H1 (cell line): ENCODE measurements around the gene SNRPB. TPM values are rescaled to one million over a fixed set of nuclear protein-coding genes. Genes with fewer than 3 reads are reported as not detected.

ENCODE experiments used
- CTCF ChIA-PET: fragments of 300-600 bp; sonication (Branson Sonifier 250); formaldehyde crosslinking; loops from one replicate; lab custom pipeline; 2021; ENCODE audit not compliant: partially characterized antibody; lab: Charles Lee
- POLR2A ChIA-PET: fragments of 300-600 bp; sonication (Branson Sonifier 250); formaldehyde crosslinking; loops from one replicate; lab custom pipeline; 2021; ENCODE audit warnings: inconsistent platforms; ENCODE audit not compliant: partially characterized antibody; lab: Charles Lee
- DNase-seq, 2 experiments: peaks; one replicate each; pipeline versions ENCODE4 v3.0.0 to v3.0.0-alpha.2; 2010 to 2022; ENCODE audit warnings: low spot score in 2 of 2, low read depth in 1 of 2, mixed read lengths in 1 of 2
- FAIRE-seq: peaks from 2 replicates; lab custom pipeline; 2011; peaks lifted over from hg19 to GRCh38; lab: Jason Lieb, UNC
- H2AFZ ChIP-seq: 2 replicates; pipeline ENCODE4 v1.8.1; 2012; ENCODE audit warnings: low read length, inconsistent platforms
- H2AK5ac ChIP-seq: 2 replicates; pipeline ENCODE4 v1.6.1; 2013; ENCODE audit warnings: low read depth, low read length
- H2BK120ac ChIP-seq: replicated peaks from 2 replicates; pipeline ENCODE3; 2013; ENCODE audit warnings: low read depth, low read length, inconsistent platforms
- H2BK12ac ChIP-seq: 2 replicates; pipeline ENCODE4 v1.6.1; 2013; ENCODE audit warnings: low read depth, low read length
- H2BK15ac ChIP-seq: 2 replicates; pipeline ENCODE4 v1.6.1; 2013; ENCODE audit warnings: low read length
- H2BK20ac ChIP-seq: 2 replicates; pipeline ENCODE4 v1.6.1; 2013; ENCODE audit warnings: low read length
- H2BK5ac ChIP-seq: 2 replicates; pipeline ENCODE4 v1.6.1; 2013; ENCODE audit warnings: low read depth, low read length
- H3K14ac ChIP-seq: 2 replicates; pipeline ENCODE4 v1.6.1; 2013; ENCODE audit warnings: inconsistent platforms; ENCODE audit not compliant: insufficient read length
- H3K18ac ChIP-seq: 2 replicates; pipeline ENCODE4 v1.6.1; 2013; ENCODE audit warnings: low read length; ENCODE audit errors: extremely low read depth
- H3K23ac ChIP-seq: 2 replicates; pipeline ENCODE4 v1.6.1; 2013; ENCODE audit warnings: inconsistent platforms; ENCODE audit not compliant: insufficient read length
- H3K23me2 ChIP-seq: 2 replicates; pipeline ENCODE4 v1.6.1; 2013; ENCODE audit warnings: low read depth, low read length
- H3K27ac ChIP-seq: 2 replicates; pipeline ENCODE4 v1.6.1; 2011; ENCODE audit warnings: low read depth, low read length, inconsistent platforms
- H3K27me3 ChIP-seq, 4 experiments: replicated peaks in 1 of 4; 1 replicate in 1 of 4; 2 replicates in 3 of 4; pipeline versions ENCODE4 v1.6.1 to v1.8.1; 2011 to 2013; ENCODE audit warnings: low read length in 3 of 4, mild to moderate bottlenecking in 3 of 4, inconsistent platforms in 2 of 4, mixed read lengths in 2 of 4, moderate library complexity in 1 of 4; ENCODE audit not compliant: control insufficient read depth in 3 of 4, insufficient read depth in 3 of 4; ENCODE audit errors: extremely low read depth in 1 of 4
- H3K36me3 ChIP-seq, 4 experiments: 2 replicates each; pipeline versions ENCODE4 v1.6.1 to v1.8.1; 2011 to 2013; ENCODE audit warnings: mild to moderate bottlenecking in 4 of 4, low read length in 3 of 4, moderate library complexity in 2 of 4, control low read depth in 1 of 4, inconsistent platforms in 1 of 4; ENCODE audit not compliant: insufficient read depth in 4 of 4, control insufficient read depth in 2 of 4
- H3K4ac ChIP-seq: replicated peaks from 2 replicates; pipeline ENCODE3; 2013; ENCODE audit warnings: low read length, low read depth, mixed read lengths, inconsistent platforms; ENCODE audit not compliant: insufficient read length
- H3K4me1 ChIP-seq, 4 experiments: replicated peaks in 1 of 4; 1 replicate in 1 of 4; 2 replicates in 3 of 4; pipeline versions ENCODE4 v1.6.1 to v1.8.1; 2011 to 2013; ENCODE audit warnings: low read length in 3 of 4, inconsistent platforms in 2 of 4, mixed read lengths in 1 of 4; ENCODE audit not compliant: insufficient read depth in 4 of 4, control insufficient read depth in 3 of 4
- H3K4me2 ChIP-seq, 2 experiments: 2 replicates each; pipeline versions ENCODE4 v1.6.1 to v1.8.1; 2011 to 2013; ENCODE audit warnings: low read depth in 2 of 2, low read length in 2 of 2, control low read depth in 1 of 2, inconsistent platforms in 1 of 2, mild to moderate bottlenecking in 1 of 2; ENCODE audit not compliant: insufficient read depth in 1 of 2
- H3K4me3 ChIP-seq, 4 experiments: fragments of 200-600, 300-600 bp in 1 of 4; sonication (generic), shearing (Covaris generic), sonication (Bioruptor Twin) in 1 of 4; 2 replicates each; pipeline versions ENCODE4 v1.5.1 to v1.8.1; 2011 to 2016; ENCODE audit warnings: low read length in 4 of 4, low read depth in 3 of 4, control low read depth in 2 of 4, inconsistent platforms in 2 of 4, mild to moderate bottlenecking in 2 of 4, mixed read lengths in 1 of 4, moderate library complexity in 1 of 4; ENCODE audit not compliant: insufficient read depth in 2 of 4; ENCODE audit errors: extremely low read depth in 1 of 4
- H3K56ac ChIP-seq: replicated peaks from 2 replicates; pipeline ENCODE3; 2013; ENCODE audit warnings: low read depth, mild to moderate bottlenecking, mixed read lengths, low read length, inconsistent platforms; ENCODE audit not compliant: insufficient read length
- H3K79me1 ChIP-seq: 2 replicates; pipeline ENCODE4 v1.6.1; 2013; ENCODE audit warnings: low read depth, low read length, control low read depth
- H3K79me2 ChIP-seq, 2 experiments: 2 replicates each; pipeline versions ENCODE4 v1.6.1 to v1.8.1; 2012 to 2013; ENCODE audit warnings: low read length in 2 of 2, mild to moderate bottlenecking in 2 of 2, inconsistent platforms in 1 of 2; ENCODE audit not compliant: insufficient read depth in 2 of 2, control insufficient read depth in 1 of 2
- H3K9ac ChIP-seq, 4 experiments: replicated peaks in 1 of 4; 1 replicate in 1 of 4; 2 replicates in 3 of 4; pipeline versions ENCODE4 v1.6.1 to v1.8.1; 2011 to 2013; ENCODE audit warnings: low read depth in 3 of 4, low read length in 3 of 4, control low read depth in 2 of 4, mild to moderate bottlenecking in 2 of 4, moderate library complexity in 2 of 4, inconsistent platforms in 1 of 4; ENCODE audit errors: extremely low read depth in 1 of 4
- H3K9me3 ChIP-seq, 2 experiments: 2 replicates each; pipeline versions ENCODE4 v1.6.1 to v1.8.1; 2012 to 2013; ENCODE audit warnings: mild to moderate bottlenecking in 2 of 2, moderate library complexity in 2 of 2, control low read depth in 1 of 2, inconsistent platforms in 1 of 2, low read depth in 1 of 2, low read length in 1 of 2, mixed read lengths in 1 of 2; ENCODE audit not compliant: insufficient read depth in 2 of 2
- H4K20me1 ChIP-seq, 2 experiments: replicated peaks in 1 of 2; 2 replicates each; pipeline versions ENCODE3 to v1.8.1; 2011 to 2013; ENCODE audit warnings: inconsistent platforms in 2 of 2, low read length in 2 of 2, mild to moderate bottlenecking in 1 of 2; ENCODE audit not compliant: insufficient read depth in 2 of 2, control insufficient read depth in 1 of 2
- H4K5ac ChIP-seq: 2 replicates; pipeline ENCODE4 v1.6.1; 2013; ENCODE audit warnings: low read length, low read depth, mixed read lengths, inconsistent platforms; ENCODE audit not compliant: insufficient read length
- H4K8ac ChIP-seq: 2 replicates; pipeline ENCODE4 v1.8.0; 2013; ENCODE audit warnings: mild to moderate bottlenecking, moderate library complexity, low read length, inconsistent platforms; ENCODE audit not compliant: insufficient read depth; ENCODE audit errors: extremely low read depth
- H4K91ac ChIP-seq: replicated peaks from 2 replicates; pipeline ENCODE3; 2013; ENCODE audit warnings: low read length, mixed read lengths, inconsistent platforms; ENCODE audit not compliant: insufficient read length
- CTBP2 ChIP-seq: IDR thresholded peaks from 2 replicates; pipeline ENCODE4 v1.7.0; 2011; ENCODE audit warnings: borderline replicate concordance, mild to moderate bottlenecking, moderate library complexity, mixed read lengths, low read length; ENCODE audit not compliant: insufficient read depth, insufficient read length
- JUND ChIP-seq: IDR thresholded peaks from 2 replicates; pipeline ENCODE4 v1.6.1; 2011; ENCODE audit warnings: mild to moderate bottlenecking, improper control_type of control experiment, low read length
- whole genome bisulfite sequencing, 2 experiments: shearing (Covaris generic) in 1 of 2; methylation state at CpG; one replicate each; pipeline versions ENCODE4 v1.1.6 to v1.1.7; 2013 to 2015; ENCODE audit warnings: low lambda C conversion rate in 2 of 2, mixed read lengths in 2 of 2, inconsistent platforms in 1 of 2, low coverage in 1 of 2, missing lambda C conversion rate in 1 of 2; ENCODE audit not compliant: insufficient replicate concordance in 2 of 2, insufficient coverage in 1 of 2, insufficient read length in 1 of 2; ENCODE audit errors: extremely low coverage in 1 of 2, missing lambda C conversion rate in 1 of 2; 5-methylcytosine and 5-hydroxymethylcytosine counted together
- polyA plus RNA-seq, 7 experiments: library from polyadenylated mRNA; depleted of rRNA in 3 of 7; stranded (reverse) in 5 of 7; unstranded in 2 of 7; fragments of >200 nt in 5 of 7; fragments of 200-250 nt in 2 of 7; gene quantifications; 1 replicate in 5 of 7; 2 replicates in 1 of 7; 4 replicates in 1 of 7; pipeline versions ENCODE4 v1.2.1 to v1.2.3, GENCODE V29; 2011 to 2013; ENCODE audit warnings: missing spikeins in 2 of 7, mixed read lengths in 2 of 7
- total RNA-seq: library from RNA; stranded (reverse); fragmentation: NEBNext Ultra II Directional; extraction: Animal tissue kit (Norgen Biotek cat#: 25700); gene quantifications from 2 replicates; pipeline ENCODE4 v1.2.1, GENCODE V29; 2021

SNRPB gene
- total and polyA plus RNA-seq, 2 of the 8 experiments (the other 6 are each of a cell fraction or from before 2014, with no cell fraction given) = 507 to 589 TPM

- no peak overlapping the region for H2BK20ac ChIP-seq
- H4K8ac ChIP-seq = no peak overlapping the region
- no peaks in the 10 kb centered on the region for H3K79me1 ChIP-seq
- H3K4me2 ChIP-seq = no peak overlapping the region
- H2AK5ac ChIP-seq = no peak overlapping the region
- no peak overlapping the region for H2BK120ac ChIP-seq
- H4K5ac ChIP-seq = no peak overlapping the region
- H3K27ac ChIP-seq = no peak overlapping the region
- H3K4me3 ChIP-seq = no peak overlapping the region
- peak overlapping the region; percentile 79 for H3K23ac ChIP-seq
- H2BK15ac ChIP-seq = no peak overlapping the region
- no peak for DNase-seq
- H3K18ac ChIP-seq = no peak overlapping the region
- H3K9me3 ChIP-seq = no peaks in the 10 kb centered on the region
- CTCF ChIA-PET = interaction anchor here (0.8 to 3.3 kb wide), 8 partner anchors 15 to 136 kb away, joined by 3 to 22 read pairs (median 4); no protein-coding TSS in a partner anchor
- H3K56ac ChIP-seq = no peak overlapping the region
- no peak overlapping the region for H2AFZ ChIP-seq
- no peaks in the 10 kb centered on the region for H3K4me1 ChIP-seq
- TF ChIP-seq JUND (no peak), CTBP2 (no peak)
- TF ChIP-seq, all 59 proteins: peak for 0
- Histone ChIP-seq H3K79me2 (no peaks in the 10 kb centered on the region), H4K91ac (no peak overlapping the region), H2BK12ac (no peak overlapping the region), H3K36me3 (no peaks in the 10 kb centered on the region), H3K4ac (no peak overlapping the region), H3K14ac (no peak overlapping the region), H3K23me2 (peaks cover 6% of the 10 kb centered on the region), H2BK5ac (no peak overlapping the region), H3K9ac (no peak overlapping the region), H3K27me3 (peaks cover 11 to 64% (median 41%) of the 10 kb centered on the region in 4 experiments), H4K20me1 (no peaks in the 10 kb centered on the region)
- POLR2A ChIA-PET = no interaction called here
- no peak for FAIRE-seq
- 89 to 100% methylated on average over 1 to 4 of the region's 4 CpGs for WGBS, 2 experiments
Observed at GRCh38 chr20:2519115-2519809, 48.7 kb upstream of the SNRPB start.
